ENCODE measurements around the gene ZBTB5.

- TF ChIP-seq CTCF (IDR thresholded peaks at IDR 0.05) (no peak), POLR2A (IDR thresholded peaks at IDR 0.05) (no peak)
These were observed 73.0 kb downstream of the ZBTB5 start for GRCh38 chr9:37392272-37392671.
